BLaER1 treated with 17β-estradiol and CSF1 and Interleukin-3, amounts not matched to agents 10 nM and 100 nM (cell line): Measurements from ENCODE around the gene PTPRN2.

Source experiments
- H3K27ac ChIP-seq, 11 experiments: shearing (Covaris generic); formaldehyde crosslinking; 2 replicates each; pipeline ENCODE4 v1.8.1; 2022
- H3K27me3 ChIP-seq, 11 experiments: shearing (Covaris generic); formaldehyde crosslinking; 2 replicates each; pipeline ENCODE4 v1.8.1; 2022
- H3K36me3 ChIP-seq, 11 experiments: shearing (Covaris generic); formaldehyde crosslinking; 2 replicates each; pipeline ENCODE4 v1.8.1; 2022
- H3K4me1 ChIP-seq, 10 experiments: shearing (Covaris generic); formaldehyde crosslinking; 2 replicates each; pipeline ENCODE4 v1.8.1; 2022
- H3K4me2 ChIP-seq, 11 experiments: shearing (Covaris generic); formaldehyde crosslinking; 2 replicates each; pipeline ENCODE4 v1.8.1; 2022
- H3K4me3 ChIP-seq, 10 experiments: shearing (Covaris generic); formaldehyde crosslinking; 2 replicates each; pipeline ENCODE4 v1.8.1; 2022
- H3K9ac ChIP-seq, 11 experiments: shearing (Covaris generic); formaldehyde crosslinking; 2 replicates each; pipeline ENCODE4 v1.8.1; 2022
- H3K9me3 ChIP-seq, 11 experiments: shearing (Covaris generic); formaldehyde crosslinking; replicated peaks in 1 of 11; 2 replicates each; pipeline ENCODE4 v1.8.1; 2022
- H4K20me1 ChIP-seq, 11 experiments: shearing (Covaris generic); formaldehyde crosslinking; 2 replicates each; pipeline ENCODE4 v1.8.1; 2022
- Cebpa-rat ChIP-seq, 11 experiments: shearing (Covaris generic); IDR thresholded peaks; 2 replicates each; pipeline ENCODE4 v1.8.1; 2022

Gene PTPRN2

GRCh38 chr7:157815706-157816022 is 772.0 kb downstream of the PTPRN2 start:
- Histone ChIP-seq H3K27ac (no peak overlapping the region), H3K9ac (no peak overlapping the region), H3K27me3 (no peaks in the 10 kb centered on the region), H3K4me3 (no peak overlapping the region), H3K9me3 (no peaks in the 10 kb centered on the region), H3K4me2 (no peak overlapping the region), H3K36me3 (no peaks in the 10 kb centered on the region), H4K20me1 (peaks cover 0 to 23% (median 0%) of the 10 kb centered on the region in 11 experiments; a peak in 1 of 22 replicates), H3K4me1 (0 out of 20 replicates have a peak, but pooled peaks cover 0 to 3% (median 0%) of the 10 kb centered on the region in 10 experiments)
- TF ChIP-seq Cebpa-rat (IDR thresholded peaks at IDR 0.05): no peak

- TF ChIP-seq Cebpa-rat (IDR thresholded peaks at IDR 0.05): no peak
- H3K9ac ChIP-seq: no peak overlapping the region
- H3K36me3 ChIP-seq: no peaks in the 10 kb centered on the region
- H3K27me3 ChIP-seq: no peaks in the 10 kb centered on the region
- no peak overlapping the region for H3K27ac ChIP-seq
- H3K4me1 ChIP-seq: 0 out of 20 replicates have a peak, but pooled peaks cover 0 to 3% (median 0%) of the 10 kb centered on the region in 10 experiments
- H3K4me3 ChIP-seq: no peak overlapping the region
- H3K4me2 ChIP-seq: no peak overlapping the region
- H4K20me1 ChIP-seq: peaks cover 0 to 23% (median 0%) of the 10 kb centered on the region in 11 experiments; a peak in 1 of 22 replicates
- peaks cover 0 to 3% (median 0%) of the 10 kb centered on the region in 11 experiments; a peak in 4 of 22 replicates for H3K9me3 ChIP-seq
These were observed 772.5 kb downstream of the PTPRN2 start for GRCh38 chr7:157814931-157815705.

GRCh38 chr7:157813741-157814661 is 773.6 kb downstream of the PTPRN2 start:
- H3K4me3 ChIP-seq: no peak overlapping the region
- H3K27ac ChIP-seq: no peak overlapping the region
- H3K36me3 ChIP-seq: no peaks in the 10 kb centered on the region; a peak in 1 of 22 replicates
- H3K9ac ChIP-seq: no peak overlapping the region
- H3K9me3 ChIP-seq: peaks cover 3 to 13% (median 10%) of the 10 kb centered on the region in 11 experiments; a peak in 19 of 22 replicates
- no peak overlapping the region for H3K4me2 ChIP-seq
- peaks cover 0 to 23% (median 0%) of the 10 kb centered on the region in 11 experiments; a peak in 1 of 22 replicates for H4K20me1 ChIP-seq
- 0 out of 20 replicates have a peak, but pooled peaks cover 0 to 3% (median 0%) of the 10 kb centered on the region in 10 experiments for H3K4me1 ChIP-seq
- H3K27me3 ChIP-seq: no peaks in the 10 kb centered on the region
- TF ChIP-seq Cebpa-rat (IDR thresholded peaks at IDR 0.05): no peak

- H3K4me2 ChIP-seq: no peak overlapping the region
- no peak for TF ChIP-seq Cebpa-rat (IDR thresholded peaks at IDR 0.05)
- H3K36me3 ChIP-seq: no peaks in the 10 kb centered on the region; a peak in 1 of 22 replicates
- H3K27me3 ChIP-seq: no peaks in the 10 kb centered on the region
- H3K9me3 ChIP-seq: peaks cover 13 to 23% (median 20%) of the 10 kb centered on the region in 11 experiments
- peaks cover 0 to 23% (median 0%) of the 10 kb centered on the region in 11 experiments; a peak in 1 of 22 replicates for H4K20me1 ChIP-seq
- no peak overlapping the region for H3K9ac ChIP-seq
- no peaks in the 10 kb centered on the region for H3K4me1 ChIP-seq
- H3K27ac ChIP-seq: no peak overlapping the region
- no peak overlapping the region for H3K4me3 ChIP-seq
These were observed 774.6 kb downstream of the PTPRN2 start for GRCh38 chr7:157813053-157813452.

- H3K4me1 ChIP-seq: no peaks in the 10 kb centered on the region
- TF ChIP-seq Cebpa-rat (IDR thresholded peaks at IDR 0.05): no peak
- H3K36me3 ChIP-seq: no peaks in the 10 kb centered on the region; a peak in 1 of 22 replicates
- H3K9ac ChIP-seq: no peak overlapping the region
- H4K20me1 ChIP-seq: peaks cover 0 to 23% (median 0%) of the 10 kb centered on the region in 11 experiments; a peak in 1 of 22 replicates
- no peak overlapping the region for H3K4me2 ChIP-seq
- no peak overlapping the region for H3K4me3 ChIP-seq
- H3K27me3 ChIP-seq: no peaks in the 10 kb centered on the region
- H3K27ac ChIP-seq: no peak overlapping the region
- peaks cover 18 to 29% (median 25%) of the 10 kb centered on the region in 11 experiments for H3K9me3 ChIP-seq
These were observed 775.7 kb downstream of the PTPRN2 start for GRCh38 chr7:157811946-157812345.

- H3K9me3 ChIP-seq: peaks cover 18 to 29% (median 25%) of the 10 kb centered on the region in 11 experiments
- peaks cover 0 to 11% (median 0%) of the 10 kb centered on the region in 11 experiments; a peak in 1 of 22 replicates for H4K20me1 ChIP-seq
- TF ChIP-seq Cebpa-rat (IDR thresholded peaks at IDR 0.05): no peak
- no peaks in the 10 kb centered on the region; a peak in 1 of 22 replicates for H3K36me3 ChIP-seq
- no peak overlapping the region for H3K9ac ChIP-seq
- H3K4me1 ChIP-seq: no peaks in the 10 kb centered on the region
- H3K4me2 ChIP-seq: no peak overlapping the region
- H3K27me3 ChIP-seq: no peaks in the 10 kb centered on the region
- H3K4me3 ChIP-seq: no peak overlapping the region
- H3K27ac ChIP-seq: no peak overlapping the region
These were observed 777.5 kb downstream of the PTPRN2 start for GRCh38 chr7:157809863-157810851.

GRCh38 chr7:157809154-157809862 is 778.3 kb downstream of the PTPRN2 start:
- peaks cover 0 to 7% (median 0%) of the 10 kb centered on the region in 11 experiments; a peak in 1 of 22 replicates for H4K20me1 ChIP-seq
- no peak overlapping the region for H3K27ac ChIP-seq
- TF ChIP-seq Cebpa-rat (IDR thresholded peaks at IDR 0.05): no peak
- no peaks in the 10 kb centered on the region for H3K4me1 ChIP-seq
- H3K27me3 ChIP-seq: no peaks in the 10 kb centered on the region
- no peak overlapping the region for H3K4me3 ChIP-seq
- no peaks in the 10 kb centered on the region; a peak in 1 of 22 replicates for H3K36me3 ChIP-seq
- H3K9ac ChIP-seq: no peak overlapping the region
- peaks cover 18 to 29% (median 25%) of the 10 kb centered on the region in 11 experiments for H3K9me3 ChIP-seq
- H3K4me2 ChIP-seq: no peak overlapping the region

GRCh38 chr7:157808042-157808441 is 779.6 kb downstream of the PTPRN2 start:
- H3K9me3 ChIP-seq: peaks cover 18 to 29% (median 25%) of the 10 kb centered on the region in 11 experiments
- TF ChIP-seq Cebpa-rat (IDR thresholded peaks at IDR 0.05): no peak

More at GRCh38 chr7:157808042-157808441, 779.6 kb downstream of the PTPRN2 start:
- no peak overlapping the region for H3K27ac ChIP-seq
- H4K20me1 ChIP-seq: peaks cover 0 to 3% (median 0%) of the 10 kb centered on the region in 11 experiments; a peak in 1 of 22 replicates
- no peaks in the 10 kb centered on the region for H3K27me3 ChIP-seq
- H3K4me3 ChIP-seq: no peak overlapping the region
- H3K4me1 ChIP-seq: no peaks in the 10 kb centered on the region
- no peaks in the 10 kb centered on the region; a peak in 1 of 22 replicates for H3K36me3 ChIP-seq
- no peak overlapping the region for H3K4me2 ChIP-seq
- H3K9ac ChIP-seq: no peak overlapping the region
